Measurements from ENCODE around the gene SLC9A1.
"Not testable (repeated sequence)": the region's sequence is repeated elsewhere in the genome, so short reads cannot be mapped to it uniquely, and the experiment has no call there.

SLC9A1 gene

DNA sequence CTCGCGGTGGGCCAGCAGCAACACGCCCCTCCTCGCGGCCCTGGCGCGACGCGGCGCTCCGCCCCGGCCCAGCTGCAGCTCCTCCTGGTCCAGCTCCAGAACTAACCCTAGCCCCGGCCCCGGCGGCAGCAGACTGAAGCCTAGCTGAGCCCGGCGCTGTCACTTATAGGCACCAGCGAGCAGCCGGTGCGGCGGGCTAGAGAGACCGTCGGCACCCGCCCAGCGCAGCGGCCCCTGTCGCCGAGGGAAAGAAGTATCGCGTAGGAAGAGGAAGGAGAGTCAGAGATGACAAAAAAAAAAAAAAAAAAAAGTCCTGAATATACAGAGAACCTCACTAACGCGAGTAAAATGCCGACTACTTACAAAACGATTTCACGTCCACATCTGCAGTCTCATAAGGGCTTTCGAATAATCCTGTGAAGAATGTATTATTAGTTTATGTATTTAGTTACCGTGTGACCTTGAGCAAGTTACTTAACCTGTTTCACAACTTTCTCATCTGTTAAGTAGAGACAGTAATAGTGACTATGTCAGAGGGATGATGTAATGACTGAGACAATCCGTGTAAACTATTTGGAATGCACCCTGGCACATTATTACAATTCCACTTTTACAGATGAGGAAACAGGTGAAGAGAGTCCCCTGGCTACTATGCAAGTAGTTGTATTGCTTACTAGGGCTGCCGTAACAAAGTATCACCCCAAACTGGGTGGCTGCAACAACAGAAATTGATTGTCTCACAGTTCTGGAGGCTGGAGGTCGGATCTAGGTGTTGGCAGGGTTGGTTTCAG lies at the start of gene SLC9A1:
SLC9A1 (minus strand) TSS at position 135 of the 791 bp plus-strand sequence. CDS start 791 bp downstream, outside the sequence.
- DNase-seq = peak; percentile 95

DNA sequence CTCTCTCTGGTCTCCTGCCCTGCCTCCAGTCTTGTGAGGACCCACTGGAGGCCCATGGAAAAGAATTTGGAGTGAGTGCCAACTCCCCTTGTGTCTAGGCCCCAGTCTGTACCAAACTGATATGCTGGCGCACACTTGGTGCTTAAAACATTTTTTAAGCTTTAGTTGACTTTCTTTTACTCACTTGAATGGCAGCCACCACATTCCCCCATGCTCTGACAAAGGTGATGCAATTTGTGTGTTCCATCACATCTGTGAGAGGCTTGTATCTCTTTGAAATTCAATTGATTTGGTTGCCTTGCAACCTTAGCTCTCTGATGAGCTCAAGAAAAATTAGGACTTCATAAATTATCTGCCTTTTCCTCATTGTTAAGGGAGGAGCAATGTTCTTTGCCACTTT lies 49.0 kb upstream of the SLC9A1 start:
- DNase-seq = no peak

DNA sequence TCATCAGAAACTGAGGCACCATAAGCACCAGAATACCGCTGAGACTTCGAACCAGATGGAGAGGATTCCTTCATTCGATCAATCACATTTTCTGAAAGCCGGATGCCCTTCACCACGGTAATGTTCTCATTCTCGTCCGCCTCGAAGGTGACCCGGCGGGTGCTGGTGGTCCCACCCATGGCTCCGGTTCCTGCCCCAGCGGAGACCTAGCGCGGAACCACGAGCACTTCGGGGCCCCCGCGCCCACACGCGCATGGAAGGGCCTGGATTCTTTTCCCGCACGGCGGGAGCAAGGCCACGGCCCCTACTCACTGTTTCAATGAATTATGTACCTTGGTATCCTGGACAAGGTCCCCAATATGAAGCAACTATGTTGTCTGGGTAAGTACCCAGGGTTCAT lies 46.4 kb upstream of the SLC9A1 start:
- DNase-seq = no peak

DNA sequence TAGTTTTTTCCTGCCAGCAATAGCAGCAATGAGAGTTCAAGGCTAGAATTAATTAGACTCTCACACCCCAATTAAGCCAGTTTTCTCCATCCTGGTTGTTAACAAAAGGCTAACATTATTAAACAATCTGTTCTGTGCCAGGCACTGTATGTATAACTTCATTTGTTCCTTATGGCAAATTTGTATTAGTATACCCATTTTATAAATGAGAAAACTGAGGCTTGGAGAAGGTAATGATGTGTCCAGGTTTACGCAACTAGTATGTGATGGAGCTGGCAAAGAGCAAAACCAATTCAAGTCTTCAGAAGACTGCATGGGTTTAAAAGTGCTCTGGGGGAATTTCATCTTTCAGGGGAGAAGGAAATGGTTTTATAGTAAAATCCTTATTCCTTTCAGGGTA lies 38.3 kb upstream of the SLC9A1 start:
- no peak for DNase-seq

DNA sequence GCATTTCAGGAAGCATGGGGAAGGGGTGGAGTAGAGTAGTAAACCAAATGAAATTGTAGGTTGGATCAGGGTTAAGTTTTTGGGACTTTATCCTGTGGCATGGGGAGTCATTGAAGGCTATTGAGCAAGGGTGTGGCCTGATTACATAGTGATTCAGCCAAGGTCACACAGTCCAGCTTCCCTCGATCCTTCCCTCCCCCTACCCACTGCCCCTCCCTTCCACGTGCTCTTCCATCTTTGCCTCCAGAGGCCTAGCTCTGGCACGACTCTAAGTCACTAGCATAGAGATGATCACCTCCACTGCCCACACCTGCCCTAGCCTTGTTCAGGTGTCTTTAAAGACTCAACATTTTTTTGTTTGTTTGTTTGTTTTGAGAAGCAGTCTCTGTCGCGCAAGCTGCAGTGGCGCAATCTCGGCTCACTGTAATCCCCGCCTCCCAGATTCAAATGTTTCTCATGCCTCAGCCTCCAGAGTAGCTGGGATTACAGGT lies 37.2 kb upstream of the SLC9A1 start:
- DNase-seq = no peak

DNA sequence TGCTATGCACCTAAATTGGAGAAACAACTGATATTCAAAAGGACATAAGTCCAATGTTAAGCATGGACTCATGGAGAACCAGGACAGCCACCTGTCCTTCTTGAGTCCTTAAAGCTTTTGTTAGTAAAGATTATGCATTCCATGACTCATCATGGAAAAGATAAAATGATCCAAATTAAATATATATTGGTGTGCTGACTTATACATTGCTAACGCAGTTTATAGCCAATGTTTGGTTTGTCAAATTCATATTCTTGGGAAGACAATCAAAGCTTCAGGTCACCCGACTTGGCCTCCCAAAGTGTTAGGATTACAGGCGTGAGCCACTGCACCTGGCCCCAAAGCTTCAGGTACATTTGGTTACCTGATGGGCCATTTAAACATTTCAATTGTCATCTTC lies 29.7 kb upstream of the SLC9A1 start:
- not testable (repeated sequence) for DNase-seq

DNA sequence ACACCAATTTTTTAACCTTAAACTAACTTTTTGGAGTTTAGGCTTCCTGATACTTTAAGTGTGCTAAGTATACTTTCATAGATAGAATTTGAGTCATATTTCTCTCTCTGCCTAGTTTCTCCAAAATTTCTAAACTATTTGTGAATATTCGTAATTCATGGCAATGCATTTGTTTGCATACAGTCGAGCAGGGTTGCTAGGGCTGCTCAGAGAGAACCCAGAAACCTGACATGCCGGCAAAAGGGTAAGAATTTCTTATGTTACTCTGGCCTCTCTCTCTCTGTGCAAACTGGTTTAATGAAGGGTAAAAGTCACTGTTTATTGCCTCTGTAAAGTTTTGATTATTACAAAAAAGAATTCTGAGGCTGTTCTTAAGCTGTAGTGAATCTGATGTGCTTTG lies 25.1 kb upstream of the SLC9A1 start:
- DNase-seq = no peak

DNA sequence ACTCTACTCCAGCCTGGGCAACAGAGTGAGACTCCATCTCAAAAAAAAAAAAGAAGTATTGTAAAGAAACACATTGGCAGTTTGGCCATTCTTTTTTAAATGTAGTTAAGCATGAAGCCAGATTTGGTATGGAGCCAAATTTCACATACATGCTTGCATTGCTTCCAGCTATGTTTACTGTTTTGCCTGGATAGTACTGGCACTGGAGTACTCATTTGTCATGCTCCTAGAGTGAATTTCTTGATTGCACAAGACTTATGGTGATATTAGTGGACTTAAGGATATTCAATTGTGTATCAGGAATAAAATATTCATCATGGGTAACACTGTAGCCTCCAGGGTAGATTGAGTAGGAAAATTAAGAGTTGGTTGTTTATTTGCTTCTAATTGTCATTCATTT lies 24.5 kb upstream of the SLC9A1 start:
- no peak for DNase-seq

DNA sequence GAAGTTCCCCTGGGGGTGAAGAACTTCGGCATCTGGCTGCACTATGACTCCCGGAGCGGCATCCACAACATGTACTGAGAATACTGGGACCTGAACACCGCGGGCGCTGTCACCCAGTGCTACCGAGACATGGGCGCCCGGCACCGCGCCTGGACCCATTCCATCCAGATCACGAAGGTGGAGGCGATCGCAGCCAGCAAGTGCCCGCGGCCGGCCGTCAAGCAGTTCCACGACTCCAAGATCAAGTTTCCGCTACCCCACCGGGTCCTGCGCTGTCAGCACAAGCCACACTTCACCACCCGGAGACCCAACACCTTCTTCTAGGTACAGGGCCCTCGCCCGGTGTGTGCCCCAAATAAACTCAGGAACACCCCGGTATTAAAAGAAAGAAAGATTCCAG lies 22.0 kb upstream of the SLC9A1 start:
- no peak for DNase-seq

DNA sequence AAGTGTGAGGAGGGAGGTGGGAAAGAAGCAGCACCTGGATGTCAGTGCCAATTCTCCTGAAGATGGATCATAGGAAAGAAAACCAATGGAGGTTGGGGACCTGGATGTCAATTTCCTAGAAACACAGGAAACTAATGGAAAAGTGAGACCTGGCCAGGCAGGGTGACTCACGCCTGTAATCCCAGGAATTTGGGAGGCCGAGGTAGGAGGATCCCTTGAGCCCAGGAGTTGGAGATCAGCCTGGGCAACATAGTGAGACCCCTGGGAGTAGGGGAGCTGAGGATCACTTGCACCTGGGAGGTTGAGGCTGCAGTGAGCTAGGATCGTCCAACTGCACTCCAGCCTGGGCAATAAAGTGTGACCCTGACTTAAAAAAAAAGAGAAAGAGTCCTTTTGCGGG lies 21.4 kb upstream of the SLC9A1 start:
- DNase-seq = no peak

DNA sequence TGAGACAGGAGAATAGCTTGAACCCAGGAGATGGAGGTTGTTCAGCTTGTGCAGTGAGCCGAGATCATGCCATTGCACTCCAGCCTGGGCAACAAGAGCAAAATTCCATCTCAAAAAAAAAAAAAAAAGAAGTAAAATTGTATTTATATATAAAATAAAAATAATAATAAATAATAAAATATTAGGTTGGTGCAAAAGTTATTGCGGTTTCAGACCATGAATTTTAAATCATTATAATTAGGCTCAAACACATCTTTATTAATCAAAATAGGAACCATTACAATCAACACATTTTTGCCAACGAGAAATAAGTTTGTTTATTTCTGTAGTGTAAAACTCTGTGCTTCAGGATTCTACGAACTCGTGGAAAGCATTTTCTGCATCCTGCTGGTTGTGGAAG lies 18.1 kb upstream of the SLC9A1 start:
- not testable (repeated sequence) for DNase-seq

DNA sequence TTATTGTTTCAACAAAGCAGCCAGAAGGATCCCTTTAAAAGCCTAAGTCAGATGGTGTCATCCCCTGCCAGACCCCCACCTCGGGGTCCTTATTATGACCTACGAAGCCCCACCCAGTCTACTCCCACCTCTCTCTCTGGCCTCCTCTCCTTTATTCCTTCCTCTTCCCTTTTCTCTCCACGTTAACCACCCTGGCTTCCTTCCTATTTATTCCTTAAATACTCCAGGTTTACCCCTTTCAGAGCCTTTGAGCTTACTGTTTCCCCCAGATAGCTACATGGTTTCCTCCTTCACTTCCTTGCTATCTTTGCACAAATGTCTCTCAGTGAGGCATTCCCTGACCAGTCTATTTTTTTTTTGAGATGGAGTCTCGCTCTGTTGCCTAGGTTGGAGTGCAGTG lies 12.0 kb upstream of the SLC9A1 start:
- DNase-seq = no peak

DNA sequence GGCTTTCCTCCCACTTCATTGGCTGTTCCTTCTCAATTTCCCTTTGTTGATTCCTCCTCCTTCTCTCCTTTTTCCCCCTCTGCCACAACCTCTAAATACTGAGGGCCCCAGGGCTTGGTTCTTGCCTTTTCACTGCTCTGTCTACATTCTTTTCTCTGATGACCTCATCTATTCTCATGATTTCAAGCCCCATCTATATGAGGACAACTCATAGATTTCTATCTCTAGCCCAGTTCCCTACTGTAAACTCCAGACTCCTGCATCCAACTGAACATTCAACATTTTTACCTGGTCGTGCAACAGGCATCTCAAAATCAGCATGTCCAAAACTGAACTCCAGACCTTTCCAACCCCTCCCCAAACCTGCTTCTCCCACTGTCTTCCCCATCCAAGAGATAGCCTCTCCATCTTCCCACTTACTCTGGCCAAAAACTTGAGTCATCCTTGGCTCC lies 11.5 kb upstream of the SLC9A1 start:
- DNase-seq = no peak

DNA sequence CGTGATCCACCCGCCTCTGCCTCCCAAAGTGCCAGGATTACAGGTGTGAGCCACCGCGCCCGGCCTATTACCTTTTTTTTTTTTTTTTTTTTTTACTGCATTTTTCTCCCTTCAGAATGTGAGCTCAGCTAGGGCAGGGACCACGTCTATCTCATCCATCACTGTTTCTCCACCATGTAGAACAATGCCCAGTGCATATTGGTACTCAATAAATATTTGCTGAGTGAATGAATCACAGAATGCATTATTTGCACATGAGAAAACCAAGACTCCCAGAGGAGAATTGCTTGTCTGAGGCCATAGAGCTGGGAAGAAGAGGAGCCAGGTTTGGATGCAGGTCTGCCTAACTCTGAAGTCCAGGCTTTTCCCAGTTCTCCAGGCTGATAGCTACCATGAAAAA lies 8.2 kb upstream of the SLC9A1 start:
- DNase-seq = no peak

DNA sequence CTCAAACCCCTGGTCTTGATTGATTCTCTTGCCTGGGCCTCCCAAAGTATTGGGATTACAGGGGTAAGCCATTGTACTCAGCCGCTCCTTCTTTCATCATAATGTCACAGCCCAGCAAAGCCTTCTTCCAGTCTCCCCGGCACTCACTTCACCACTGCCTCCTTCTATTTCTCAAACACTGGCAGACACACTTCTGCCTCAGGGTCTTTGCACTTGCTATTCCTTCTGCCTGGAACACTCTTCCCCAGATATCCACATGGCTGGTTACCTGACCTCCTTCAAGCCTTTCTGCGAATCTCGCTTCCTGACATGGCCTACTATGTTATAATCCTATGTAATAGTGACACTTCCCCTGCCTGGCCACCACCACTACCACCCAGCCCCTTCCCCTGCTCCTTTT lies 7.2 kb upstream of the SLC9A1 start:
- DNase-seq = no peak

DNA sequence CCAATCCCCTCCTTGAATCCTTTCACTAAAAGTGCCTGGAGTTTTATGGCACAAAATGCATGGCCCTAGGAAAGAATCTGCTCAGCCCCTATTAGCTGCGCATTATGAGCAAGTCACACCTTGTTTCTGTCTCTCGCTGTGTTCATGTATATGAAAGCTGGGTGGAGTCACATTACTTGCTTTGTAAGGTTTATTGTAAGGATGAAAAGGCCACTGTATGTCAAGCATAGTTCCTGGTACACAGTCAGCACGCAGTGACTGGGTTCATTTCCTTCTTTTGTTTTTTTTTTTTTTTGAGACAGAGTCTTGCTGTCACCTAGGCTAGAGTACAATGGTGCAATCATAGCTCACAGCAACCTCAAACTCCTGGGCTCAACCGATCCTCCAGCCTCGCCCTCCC lies 6.7 kb upstream of the SLC9A1 start:
- no peak for DNase-seq

DNA sequence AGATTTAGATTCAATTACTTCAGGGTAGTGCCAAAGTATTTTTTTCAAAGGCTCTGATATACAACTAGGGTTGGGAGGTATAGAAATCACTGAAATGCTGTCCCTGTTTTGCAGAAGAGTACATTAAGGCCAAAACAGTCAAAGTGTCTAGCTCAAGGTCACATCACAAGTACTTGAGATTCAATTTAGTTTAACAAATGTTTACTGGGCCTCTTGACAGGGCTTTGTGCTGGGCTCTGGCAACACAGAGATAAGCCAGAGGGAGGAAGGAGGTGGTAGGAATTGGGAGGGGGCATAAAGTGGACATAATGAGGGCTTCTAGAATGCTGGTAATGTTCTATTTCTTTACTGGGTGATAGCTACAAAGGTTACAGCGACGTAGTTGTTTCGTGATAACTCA lies 2.3 kb upstream of the SLC9A1 start:
- no peak for DNase-seq

DNA sequence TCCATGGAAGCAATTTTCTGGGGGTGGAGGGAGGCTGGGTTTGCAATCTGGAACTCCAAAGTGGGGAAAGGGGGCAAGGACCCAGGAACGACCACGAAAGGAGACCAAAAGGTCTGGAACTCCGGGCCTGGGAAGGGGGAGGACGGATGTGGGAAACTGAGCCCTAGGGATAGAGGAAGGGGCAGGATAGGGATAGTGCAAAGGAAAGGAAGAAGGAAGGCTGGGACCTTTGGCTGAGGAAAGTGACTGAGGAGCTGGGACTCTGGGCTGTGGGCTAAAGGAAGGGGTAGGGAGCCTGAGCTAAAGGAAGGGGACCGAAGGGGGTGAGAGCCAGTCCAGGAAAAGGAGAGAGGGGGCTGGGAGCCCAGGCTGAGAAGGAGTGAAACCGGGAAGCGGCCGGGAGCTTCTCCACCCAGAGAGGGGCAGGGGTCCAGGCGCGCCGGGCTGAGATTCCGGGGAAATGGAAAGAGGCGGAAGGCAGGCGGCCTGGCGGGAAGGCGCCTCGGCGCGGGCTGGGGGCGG lies 395 bp downstream of the SLC9A1 start:
- no peak for DNase-seq

DNA sequence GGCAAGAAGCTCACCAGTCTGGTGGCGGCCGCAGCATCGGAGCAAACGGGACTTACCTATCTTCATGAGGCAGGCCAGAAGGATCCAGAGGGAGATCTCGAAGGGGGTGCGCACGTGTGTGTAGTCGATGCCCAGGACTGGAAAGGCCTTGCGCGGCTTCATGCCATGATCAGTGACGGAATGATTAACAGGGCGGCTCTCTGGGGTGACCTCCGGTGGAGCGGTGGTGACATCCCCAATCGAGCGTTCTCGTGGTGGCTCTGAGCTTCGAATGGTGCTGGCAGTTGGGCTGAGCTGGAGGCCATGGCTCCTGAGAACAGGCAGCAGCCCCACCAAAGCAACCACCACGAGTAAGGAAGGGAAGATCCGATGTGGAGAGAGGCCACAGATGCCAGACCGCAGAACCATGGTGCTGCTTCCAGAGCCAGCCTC lies 982 bp downstream of the SLC9A1 start:
- no peak for DNase-seq

DNA sequence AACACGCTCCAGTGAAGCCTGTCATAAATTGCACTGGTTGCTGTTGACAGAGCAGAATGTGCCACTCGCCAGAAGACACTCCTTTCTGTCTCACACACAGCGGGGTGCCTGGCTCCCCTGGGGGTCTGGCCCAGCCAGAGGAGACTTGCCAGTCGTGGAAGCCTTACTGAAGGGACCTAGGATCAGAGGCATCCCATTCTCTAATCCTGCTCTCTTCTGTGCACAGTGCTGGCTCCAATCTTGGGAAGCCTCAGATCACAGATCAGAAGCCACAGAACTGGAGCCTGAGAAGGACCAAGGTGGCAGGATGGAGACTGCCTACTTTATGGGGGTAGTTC lies 1.4 kb downstream of the SLC9A1 start:
- no peak for DNase-seq

DNA sequence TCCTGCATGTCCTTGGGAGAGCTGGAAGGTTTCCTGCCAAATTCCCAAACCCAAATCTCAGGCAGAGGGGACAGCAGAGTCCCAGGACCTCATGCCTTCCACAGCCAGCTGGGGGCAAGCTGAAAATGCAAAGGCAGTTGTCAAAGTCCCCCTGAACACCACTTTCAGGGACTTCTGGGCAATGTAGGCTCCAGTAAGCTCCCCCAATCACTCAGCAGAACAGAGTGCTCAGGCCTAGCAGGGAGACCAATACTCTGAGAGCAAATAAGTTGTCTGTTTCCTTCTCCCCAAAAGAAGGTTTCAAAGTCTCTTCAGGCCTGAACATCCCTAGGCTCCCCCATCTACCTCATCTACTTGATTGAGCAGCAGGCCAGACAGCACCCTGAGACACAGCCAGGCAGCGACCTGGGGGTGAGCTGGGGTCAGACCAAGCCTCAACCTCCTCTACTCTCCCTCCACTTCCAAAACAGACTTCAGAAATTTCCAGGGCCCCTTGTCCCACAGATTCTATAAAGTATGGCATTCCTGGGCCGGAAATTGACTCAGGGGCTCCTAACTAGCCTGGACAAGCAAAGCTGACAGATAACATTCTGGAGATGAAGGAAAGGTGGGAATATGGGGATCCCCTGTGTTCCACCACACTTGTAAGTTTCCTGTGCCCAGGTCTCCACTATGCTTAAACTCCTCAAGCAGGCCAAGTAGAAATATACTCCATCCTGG lies 1.9 kb downstream of the SLC9A1 start:
- DNase-seq = no peak

DNA sequence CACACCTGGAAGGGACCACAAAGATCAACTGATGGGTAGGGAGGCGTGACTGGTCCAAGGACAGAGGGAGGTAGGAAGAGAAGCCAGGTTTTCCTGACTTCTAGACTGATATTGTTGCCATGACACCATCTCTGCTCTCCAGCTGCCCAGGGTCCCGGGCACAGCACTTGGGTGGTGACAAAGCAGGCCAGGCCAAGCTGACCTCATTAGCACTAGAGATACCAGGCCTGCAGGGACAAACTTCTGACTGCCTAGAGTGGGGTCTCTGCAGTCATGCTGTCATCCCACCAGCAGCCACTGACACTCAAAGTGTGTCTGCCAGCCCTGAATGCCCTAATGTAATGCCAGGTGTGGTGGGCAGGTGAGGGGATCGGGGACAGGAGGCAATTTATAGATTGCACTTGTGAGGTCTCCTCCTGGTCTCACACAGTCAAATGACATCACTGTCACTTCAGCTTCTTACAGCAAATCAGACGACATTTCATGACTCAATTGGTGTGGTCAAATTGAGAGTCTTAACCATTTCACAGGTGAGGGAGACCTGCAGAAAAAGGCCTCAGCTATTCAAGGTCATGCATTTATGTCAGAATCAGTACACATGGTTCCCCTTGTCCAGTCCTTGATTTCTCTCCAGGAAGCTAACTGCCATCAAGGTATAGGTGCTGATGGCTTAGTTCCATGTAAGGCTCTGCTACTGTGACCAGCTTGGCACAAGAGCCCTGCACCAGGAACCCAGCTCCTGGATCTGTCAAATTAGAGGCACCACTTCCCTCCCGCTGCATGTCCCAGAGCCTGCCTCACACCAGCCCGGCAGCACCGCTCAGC lies 2.7 kb downstream of the SLC9A1 start:
- no peak for DNase-seq

DNA sequence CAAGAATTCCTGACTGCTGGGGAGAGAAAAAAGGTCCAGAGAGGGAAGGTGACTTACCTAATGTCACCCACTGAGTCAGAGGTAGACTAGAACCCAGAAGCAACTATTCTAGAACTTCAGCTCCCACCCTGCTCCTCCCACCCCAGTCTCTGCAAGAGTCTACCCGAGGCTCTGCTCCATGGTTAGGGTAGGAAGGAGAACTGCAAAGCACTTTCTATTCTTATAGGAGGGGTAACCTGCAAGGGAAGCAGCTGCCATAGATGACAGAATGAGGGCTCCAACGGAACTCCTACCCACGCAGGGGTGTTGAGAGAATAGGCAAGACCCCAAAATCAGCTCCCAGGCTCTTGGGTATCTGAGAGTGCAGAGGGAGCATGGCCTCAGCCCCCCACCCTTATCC lies 4.3 kb downstream of the SLC9A1 start:
- no peak for DNase-seq

All from CD4-positive, alpha-beta T cell treated with Interleukin-12 subunit alpha and Interleukin-12 subunit beta, for 1 hour (primary cell).